K562 (cell line): ENCODE results near the gene STT3B. TPM values are rescaled to one million over a fixed set of nuclear protein-coding genes. Genes with fewer than 3 reads are reported as not detected.

ENCODE experiments used
- EP300 ChIP-seq: IDR thresholded peaks from 2 replicates; pipeline ENCODE4 v1.6.1; 2012; ENCODE audit warnings: low read length, improper control_type of control experiment
- ETV6 ChIP-seq, 3 experiments: fragments of 150-350 bp in 1 of 3; sonication (generic) in 1 of 3; formaldehyde crosslinking in 1 of 3; IDR thresholded peaks; 2 replicates each; pipeline versions ENCODE4 v1.6.1 to v1.8.0; 2014 to 2022; ENCODE audit warnings: borderline replicate concordance in 2 of 3, low read depth in 2 of 3, antibody characterized with exemption in 1 of 3, low read length in 1 of 3, mild to moderate bottlenecking in 1 of 3, missing genetic modification reagents in 1 of 3
- FOXA3 ChIP-seq, 2 experiments: fragments of 450-650 bp in 1 of 2; sonication (generic) in 1 of 2; formaldehyde crosslinking; IDR thresholded peaks in 1 of 2; conservative IDR thresholded peaks in 1 of 2; 2 replicates each; pipeline versions ENCODE4 v1.4.0 to v1.8.0; 2020 to 2022; ENCODE audit warnings: mild to moderate bottlenecking in 2 of 2, missing genetic modification reagents in 1 of 2
- HMGN3 ChIP-seq: IDR thresholded peaks from 2 replicates; pipeline ENCODE4 v1.6.1; 2011; ENCODE audit warnings: borderline replicate concordance, low read depth, mild to moderate bottlenecking, mixed read lengths, low read length; ENCODE audit not compliant: insufficient read length; ENCODE audit errors: extremely low read depth
- MTF1 ChIP-seq: fragments of 250-450 bp; sonication (Bioruptor Pico); IDR thresholded peaks from 2 replicates; pipeline ENCODE4 v1.9.0; 2021; ENCODE audit warnings: moderate library complexity, mild to moderate bottlenecking, inconsistent platforms, borderline replicate concordance
- NBN ChIP-seq: fragments of 450-650 bp; IDR thresholded peaks from 2 replicates; pipeline ENCODE4 v1.6.1; 2016; ENCODE audit warnings: low read depth, mild to moderate bottlenecking
- NCOA2 ChIP-seq, 2 experiments: fragments of 450-650 bp; IDR thresholded peaks; 2 replicates each; pipeline ENCODE4 v1.6.1; 2018; ENCODE audit warnings: mild to moderate bottlenecking in 2 of 2, moderate library complexity in 1 of 2; ENCODE audit not compliant: partially characterized antibody in 2 of 2
- NEUROD1 ChIP-seq: fragments of 150-350 bp; IDR thresholded peaks from 2 replicates; pipeline ENCODE4 v1.6.1; 2014; ENCODE audit warnings: borderline replicate concordance, low read length, low read depth; ENCODE audit not compliant: partially characterized antibody
- OTX1 ChIP-seq: fragments of 450-650 bp; formaldehyde crosslinking; IDR thresholded peaks from 2 replicates; pipeline ENCODE4 v1.4.0; 2022; ENCODE audit warnings: mild to moderate bottlenecking
- RHOXF2B ChIP-seq: fragments of 250-450 bp; sonication (Bioruptor Pico); conservative IDR thresholded peaks from 2 replicates; pipeline ENCODE4 v1.5.1; 2021
- SIRT6 ChIP-seq: IDR thresholded peaks from one replicate; pipeline ENCODE4 v1.6.1; 2012; ENCODE audit warnings: low read depth, mild to moderate bottlenecking, control low read depth, inconsistent platforms, low read length, moderate library complexity
- ZC3H8 ChIP-seq: fragments of 450-650 bp; IDR thresholded peaks from 2 replicates; pipeline ENCODE4 v1.6.1; 2017
- ZKSCAN1 ChIP-seq: fragments of 150-350 bp; IDR thresholded peaks from 2 replicates; pipeline ENCODE4 v1.6.1; 2016; ENCODE audit warnings: low read depth, low read length
- ZNF121 ChIP-seq: sonication (generic); formaldehyde crosslinking; conservative IDR thresholded peaks from 2 replicates; pipeline ENCODE4 v1.8.0; 2022; ENCODE audit warnings: missing genetic modification reagents
- ZNF707 ChIP-seq: fragments of 250-450 bp; sonication (Bioruptor Pico); conservative IDR thresholded peaks from 2 replicates; pipeline ENCODE4 v1.8.0; 2022; ENCODE audit warnings: inconsistent platforms, mild to moderate bottlenecking, moderate library complexity
- ZNF766 ChIP-seq: fragments of 200-800 bp; sonication (Bioruptor generic); conservative IDR thresholded peaks from 2 replicates; pipeline ENCODE4 v1.6.1; 2016; ENCODE audit warnings: missing genetic modification characterization, missing compliant biosample characterization
- polyA plus RNA-seq, 8 experiments: library from polyadenylated mRNA; depleted of rRNA in 4 of 8; stranded (reverse) in 5 of 8; unstranded in 3 of 8; fragments of >200 nt; fragmentation: Nextera tagmentation in 2 of 8; fragmentation: Illumina TruSeq in 1 of 8; extraction: Ambion mirVana in 2 of 8; extraction: Trizol in 1 of 8; gene quantifications; 2 replicates each; pipeline versions ENCODE4 v1.2.1 to v1.2.3, GENCODE V29; 2011 to 2014; ENCODE audit warnings: inconsistent platforms in 1 of 8, missing spikeins in 1 of 8
- total RNA-seq, 7 experiments: library from RNA; depleted of rRNA in 6 of 7; stranded (reverse); fragments of >200 nt in 6 of 7; fragmentation: Illumina TruSeq in 2 of 7; extraction: Trizol in 2 of 7; gene quantifications; 2 replicates each; pipeline versions ENCODE4 v1.2.1 to v1.2.3, GENCODE V29; 2011 to 2021; ENCODE audit warnings: low replicate concordance in 1 of 7
- TF ChIP-seq, protein P1 (sequence below): fragments of 450-650 bp; IDR thresholded peaks from 2 replicates; pipeline ENCODE4 v1.7.1; 2018; ENCODE audit warnings: mild to moderate bottlenecking, low read depth; ENCODE audit not compliant: partially characterized antibody
- TF ChIP-seq, protein P2 (sequence below): fragments of 250-450 bp; sonication (Bioruptor Pico); IDR thresholded peaks from 2 replicates; pipeline ENCODE4 v1.5.0; 2021
- TF ChIP-seq, protein P3 (sequence below): sonication (generic); formaldehyde crosslinking; IDR thresholded peaks from 2 replicates; pipeline ENCODE4 v1.8.0; 2022; ENCODE audit warnings: mild to moderate bottlenecking, missing genetic modification reagents
- TF ChIP-seq, protein P4 (sequence below): fragments of 250-450 bp; sonication (Bioruptor Pico); IDR thresholded peaks from 2 replicates; pipeline ENCODE4 v1.5.0; 2022; ENCODE audit warnings: mild to moderate bottlenecking

Gene STT3B
- total and polyA plus RNA-seq, 9 of the 15 experiments (the other 6 are each of a cell fraction or from before 2014, with no cell fraction given), result 22.4 to 147 (median 100) TPM

DNA sequence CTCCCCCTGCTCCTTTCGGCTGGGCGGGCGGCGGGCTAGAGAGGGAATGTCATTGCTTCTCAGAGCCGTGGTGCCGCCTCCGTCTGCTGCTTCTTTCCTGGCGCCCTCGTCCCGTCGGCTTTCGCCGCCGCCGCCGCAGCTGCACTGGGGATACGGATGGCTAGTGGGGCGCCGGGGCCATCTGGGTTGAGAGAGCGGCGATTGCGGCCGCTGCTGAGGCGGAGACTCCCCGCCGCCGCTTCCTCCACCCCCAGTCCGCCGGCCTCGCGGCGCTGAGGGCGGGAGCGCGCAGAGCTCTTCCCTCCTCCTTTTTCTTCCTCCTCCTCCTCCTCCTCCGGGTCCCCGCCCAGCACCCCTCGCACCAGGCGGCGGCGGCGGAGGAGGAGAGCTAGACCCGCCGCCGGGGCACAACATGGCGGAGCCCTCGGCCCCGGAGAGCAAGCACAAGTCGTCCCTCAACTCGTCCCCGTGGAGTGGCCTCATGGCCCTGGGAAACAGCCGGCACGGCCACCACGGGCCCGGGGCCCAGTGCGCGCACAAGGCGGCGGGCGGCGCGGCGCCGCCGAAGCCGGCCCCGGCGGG lies at the start of gene STT3B (continued):
- TF ChIP-seq, protein P1, sequence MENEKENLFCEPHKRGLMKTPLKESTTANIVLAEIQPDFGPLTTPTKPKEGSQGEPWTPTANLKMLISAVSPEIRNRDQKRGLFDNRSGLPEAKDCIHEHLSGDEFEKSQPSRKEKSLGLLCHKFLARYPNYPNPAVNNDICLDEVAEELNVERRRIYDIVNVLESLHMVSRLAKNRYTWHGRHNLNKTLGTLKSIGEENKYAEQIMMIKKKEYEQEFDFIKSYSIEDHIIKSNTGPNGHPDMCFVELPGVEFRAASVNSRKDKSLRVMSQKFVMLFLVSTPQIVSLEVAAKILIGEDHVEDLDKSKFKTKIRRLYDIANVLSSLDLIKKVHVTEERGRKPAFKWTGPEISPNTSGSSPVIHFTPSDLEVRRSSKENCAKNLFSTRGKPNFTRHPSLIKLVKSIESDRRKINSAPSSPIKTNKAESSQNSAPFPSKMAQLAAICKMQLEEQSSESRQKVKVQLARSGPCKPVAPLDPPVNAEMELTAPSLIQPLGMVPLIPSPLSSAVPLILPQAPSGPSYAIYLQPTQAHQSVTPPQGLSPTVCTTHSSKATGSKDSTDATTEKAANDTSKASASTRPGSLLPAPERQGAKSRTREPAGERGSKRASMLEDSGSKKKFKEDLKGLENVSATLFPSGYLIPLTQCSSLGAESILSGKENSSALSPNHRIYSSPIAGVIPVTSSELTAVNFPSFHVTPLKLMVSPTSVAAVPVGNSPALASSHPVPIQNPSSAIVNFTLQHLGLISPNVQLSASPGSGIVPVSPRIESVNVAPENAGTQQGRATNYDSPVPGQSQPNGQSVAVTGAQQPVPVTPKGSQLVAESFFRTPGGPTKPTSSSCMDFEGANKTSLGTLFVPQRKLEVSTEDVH, result no peak
- peak; percentile 72; the same call in 1 of the 2 replicates for TF ChIP-seq RHOXF2B
- TF ChIP-seq, protein P2, sequence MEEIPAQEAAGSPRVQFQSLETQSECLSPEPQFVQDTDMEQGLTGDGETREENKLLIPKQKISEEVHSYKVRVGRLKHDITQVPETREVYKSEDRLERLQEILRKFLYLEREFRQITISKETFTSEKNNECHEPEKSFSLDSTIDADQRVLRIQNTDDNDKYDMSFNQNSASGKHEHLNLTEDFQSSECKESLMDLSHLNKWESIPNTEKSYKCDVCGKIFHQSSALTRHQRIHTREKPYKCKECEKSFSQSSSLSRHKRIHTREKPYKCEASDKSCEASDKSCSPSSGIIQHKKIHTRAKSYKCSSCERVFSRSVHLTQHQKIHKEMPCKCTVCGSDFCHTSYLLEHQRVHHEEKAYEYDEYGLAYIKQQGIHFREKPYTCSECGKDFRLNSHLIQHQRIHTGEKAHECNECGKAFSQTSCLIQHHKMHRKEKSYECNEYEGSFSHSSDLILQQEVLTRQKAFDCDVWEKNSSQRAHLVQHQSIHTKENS (CRISPR knock-in tag), result no peak
- no peak for TF ChIP-seq EP300
- no peak for TF ChIP-seq SIRT6
- TF ChIP-seq ZNF121 (CRISPR knock-in tag), result no peak
- TF ChIP-seq, protein P3, sequence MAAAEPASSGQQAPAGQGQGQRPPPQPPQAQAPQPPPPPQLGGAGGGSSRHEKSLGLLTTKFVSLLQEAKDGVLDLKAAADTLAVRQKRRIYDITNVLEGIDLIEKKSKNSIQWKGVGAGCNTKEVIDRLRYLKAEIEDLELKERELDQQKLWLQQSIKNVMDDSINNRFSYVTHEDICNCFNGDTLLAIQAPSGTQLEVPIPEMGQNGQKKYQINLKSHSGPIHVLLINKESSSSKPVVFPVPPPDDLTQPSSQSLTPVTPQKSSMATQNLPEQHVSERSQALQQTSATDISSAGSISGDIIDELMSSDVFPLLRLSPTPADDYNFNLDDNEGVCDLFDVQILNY (CRISPR knock-in tag), result no peak
- TF ChIP-seq OTX1 (CRISPR knock-in tag), result no peak
- no peak for TF ChIP-seq ETV6 (IDR thresholded peaks at IDR 0.05; ENCODE audit: borderline replicate concordance in 1 of 2, low read depth in 2 of 2, low read length in 1 of 2)
- no peak for TF ChIP-seq ETV6 (CRISPR knock-in tag; IDR thresholded peaks at IDR 0.05; ENCODE audit: borderline replicate concordance)
- TF ChIP-seq, protein P4, sequence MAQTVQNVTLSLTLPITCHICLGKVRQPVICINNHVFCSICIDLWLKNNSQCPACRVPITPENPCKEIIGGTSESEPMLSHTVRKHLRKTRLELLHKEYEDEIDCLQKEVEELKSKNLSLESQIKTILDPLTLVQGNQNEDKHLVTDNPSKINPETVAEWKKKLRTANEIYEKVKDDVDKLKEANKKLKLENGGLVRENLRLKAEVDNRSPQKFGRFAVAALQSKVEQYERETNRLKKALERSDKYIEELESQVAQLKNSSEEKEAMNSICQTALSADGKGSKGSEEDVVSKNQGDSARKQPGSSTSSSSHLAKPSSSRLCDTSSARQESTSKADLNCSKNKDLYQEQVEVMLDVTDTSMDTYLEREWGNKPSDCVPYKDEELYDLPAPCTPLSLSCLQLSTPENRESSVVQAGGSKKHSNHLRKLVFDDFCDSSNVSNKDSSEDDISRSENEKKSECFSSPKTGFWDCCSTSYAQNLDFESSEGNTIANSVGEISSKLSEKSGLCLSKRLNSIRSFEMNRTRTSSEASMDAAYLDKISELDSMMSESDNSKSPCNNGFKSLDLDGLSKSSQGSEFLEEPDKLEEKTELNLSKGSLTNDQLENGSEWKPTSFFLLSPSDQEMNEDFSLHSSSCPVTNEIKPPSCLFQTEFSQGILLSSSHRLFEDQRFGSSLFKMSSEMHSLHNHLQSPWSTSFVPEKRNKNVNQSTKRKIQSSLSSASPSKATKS, result no peak
- TF ChIP-seq ZKSCAN1, result no peak
- no peak for TF ChIP-seq ZC3H8
- TF ChIP-seq NBN, result peak; percentile 66
- TF ChIP-seq HMGN3, result peak; percentile 60
- no peak for TF ChIP-seq ZNF707 (CRISPR knock-in tag)
- no peak for TF ChIP-seq ZNF766
- TF ChIP-seq FOXA3 (CRISPR knock-in tag; conservative IDR thresholded peaks at IDR 0.05 in 1 of 2, IDR thresholded peaks at IDR 0.05 in 1 of 2), result no peak
- no peak for TF ChIP-seq NEUROD1
- TF ChIP-seq MTF1, result no peak
- TF ChIP-seq NCOA2 (IDR thresholded peaks at IDR 0.05; ENCODE audit: partially characterized antibody in 2 of 2), result no peak
